Measurements from ENCODE around the gene FBXO24.

DNA sequence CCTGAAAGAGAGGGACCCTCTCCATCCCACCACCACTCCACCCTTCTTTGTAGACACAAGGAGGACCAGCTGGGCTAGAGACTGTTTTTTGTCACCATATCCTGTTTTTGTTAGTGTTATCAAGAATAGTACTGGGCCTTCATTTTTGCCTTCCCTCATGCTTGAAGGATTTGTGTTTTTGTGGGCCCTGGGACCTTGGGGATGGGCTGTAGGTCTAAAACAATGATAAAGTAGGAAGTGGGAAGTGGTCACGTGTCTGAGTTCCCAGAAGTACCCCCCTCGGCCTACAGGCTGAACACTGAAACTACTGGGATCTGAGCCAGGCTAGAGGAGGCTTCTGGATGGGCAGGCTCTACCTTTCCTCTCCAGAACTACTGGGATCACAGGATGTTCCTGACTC lies 38.3 kb upstream of the FBXO24 start:
- TF ChIP-seq, protein P1, sequence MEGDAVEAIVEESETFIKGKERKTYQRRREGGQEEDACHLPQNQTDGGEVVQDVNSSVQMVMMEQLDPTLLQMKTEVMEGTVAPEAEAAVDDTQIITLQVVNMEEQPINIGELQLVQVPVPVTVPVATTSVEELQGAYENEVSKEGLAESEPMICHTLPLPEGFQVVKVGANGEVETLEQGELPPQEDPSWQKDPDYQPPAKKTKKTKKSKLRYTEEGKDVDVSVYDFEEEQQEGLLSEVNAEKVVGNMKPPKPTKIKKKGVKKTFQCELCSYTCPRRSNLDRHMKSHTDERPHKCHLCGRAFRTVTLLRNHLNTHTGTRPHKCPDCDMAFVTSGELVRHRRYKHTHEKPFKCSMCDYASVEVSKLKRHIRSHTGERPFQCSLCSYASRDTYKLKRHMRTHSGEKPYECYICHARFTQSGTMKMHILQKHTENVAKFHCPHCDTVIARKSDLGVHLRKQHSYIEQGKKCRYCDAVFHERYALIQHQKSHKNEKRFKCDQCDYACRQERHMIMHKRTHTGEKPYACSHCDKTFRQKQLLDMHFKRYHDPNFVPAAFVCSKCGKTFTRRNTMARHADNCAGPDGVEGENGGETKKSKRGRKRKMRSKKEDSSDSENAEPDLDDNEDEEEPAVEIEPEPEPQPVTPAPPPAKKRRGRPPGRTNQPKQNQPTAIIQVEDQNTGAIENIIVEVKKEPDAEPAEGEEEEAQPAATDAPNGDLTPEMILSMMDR (IDR thresholded peaks at IDR 0.05): peak in 2 of 4 experiments; percentile 16 to 25
- TF ChIP-seq POLR2A (IDR thresholded peaks at IDR 0.05): no peak

All from prostate gland (tissue), 2 donors.